Astrocyte (in vitro differentiated cells and primary cell): Measurements from ENCODE around the gene POLR2L. TPM values are rescaled to one million over a fixed set of nuclear protein-coding genes. Genes with fewer than 3 reads are reported as not detected.

Experiments used
- DNase-seq: peaks from one replicate; pipeline ENCODE4 v3.0.0-alpha.2; 2010; ENCODE audit warnings: low read depth
- FAIRE-seq: peaks from 2 replicates; lab custom pipeline; 2011; peaks lifted over from hg19 to GRCh38; lab: Jason Lieb, UNC
- H2AFZ ChIP-seq: 2 replicates; pipeline ENCODE4 v1.6.0; 2012; ENCODE audit warnings: low read depth, low read length, inconsistent platforms
- H3K27ac ChIP-seq: 2 replicates; pipeline ENCODE4 v1.5.1; 2011; ENCODE audit warnings: low read depth, low read length, inconsistent platforms
- H3K27me3 ChIP-seq: 2 replicates; pipeline ENCODE4 v1.6.0; 2011; ENCODE audit warnings: low read length, inconsistent platforms; ENCODE audit not compliant: insufficient read depth
- H3K36me3 ChIP-seq: 2 replicates; pipeline ENCODE4 v1.5.1; 2011; ENCODE audit warnings: low read length, inconsistent platforms; ENCODE audit not compliant: insufficient read depth
- H3K4me1 ChIP-seq: 2 replicates; pipeline ENCODE4 v1.5.1; 2011; ENCODE audit warnings: low read length, inconsistent platforms; ENCODE audit not compliant: insufficient read depth
- H3K4me2 ChIP-seq: 2 replicates; pipeline ENCODE4 v1.6.0; 2012; ENCODE audit warnings: low read length, inconsistent platforms
- H3K4me3 ChIP-seq: 2 replicates; pipeline ENCODE4 v1.5.1; 2011; ENCODE audit warnings: low read depth, mild to moderate bottlenecking, low read length, inconsistent platforms; ENCODE audit not compliant: insufficient read depth
- H3K79me2 ChIP-seq: 2 replicates; pipeline ENCODE4 v1.6.0; 2012; ENCODE audit warnings: mild to moderate bottlenecking, low read length, inconsistent platforms; ENCODE audit not compliant: insufficient read depth
- H3K9ac ChIP-seq: 2 replicates; pipeline ENCODE4 v1.6.0; 2012; ENCODE audit warnings: mild to moderate bottlenecking, low read length, inconsistent platforms
- H3K9me3 ChIP-seq: 2 replicates; pipeline ENCODE4 v1.5.1; 2012; ENCODE audit warnings: low read depth, mild to moderate bottlenecking, low read length, inconsistent platforms; ENCODE audit not compliant: insufficient read depth
- H4K20me1 ChIP-seq: 2 replicates; pipeline ENCODE4 v1.6.0; 2012; ENCODE audit warnings: low read length, inconsistent platforms; ENCODE audit not compliant: insufficient read depth
- H3K27ac Mint-ChIP-seq: one replicate; pipeline ENCODE4 v1.8.0; 2021; ENCODE audit warnings: mild to moderate bottlenecking, mixed read lengths; ENCODE audit not compliant: unreplicated experiment
- H3K27me3 Mint-ChIP-seq: one replicate; pipeline ENCODE4 v1.8.0; 2021; ENCODE audit warnings: low read depth, mixed read lengths; ENCODE audit not compliant: unreplicated experiment
- H3K36me3 Mint-ChIP-seq: one replicate; pipeline ENCODE4 v1.8.0; 2021; ENCODE audit warnings: low read depth, mixed read lengths; ENCODE audit not compliant: unreplicated experiment
- H3K4me1 Mint-ChIP-seq: one replicate; pipeline ENCODE4 v1.8.0; 2021; ENCODE audit warnings: low read depth, mixed read lengths; ENCODE audit not compliant: unreplicated experiment
- H3K4me3 Mint-ChIP-seq: one replicate; pipeline ENCODE4 v1.8.0; 2021; ENCODE audit warnings: mild to moderate bottlenecking, moderate library complexity, mixed read lengths; ENCODE audit not compliant: unreplicated experiment
- H3K9me3 Mint-ChIP-seq: one replicate; pipeline ENCODE4 v1.8.0; 2021; ENCODE audit warnings: mild to moderate bottlenecking, mixed read lengths; ENCODE audit not compliant: unreplicated experiment
- EZH2 ChIP-seq: IDR thresholded peaks from 2 replicates; pipeline ENCODE4 v1.6.1; 2012; ENCODE audit warnings: mild to moderate bottlenecking, low read length, inconsistent platforms; ENCODE audit not compliant: insufficient read depth
- total RNA-seq: library from RNA; stranded (reverse); gene quantifications from 2 replicates; pipeline ENCODE4 v1.2.1, GENCODE V29; 2021
- TF ChIP-seq, protein P1 (sequence below): IDR thresholded peaks from 2 replicates; pipeline ENCODE4 v1.5.1; 2011; ENCODE audit warnings: low read depth, mild to moderate bottlenecking, inconsistent platforms, low read length, moderate library complexity; ENCODE audit not compliant: insufficient read depth

POLR2L gene
- total RNA-seq, 1 donor from 2014 or later = 212 TPM

DNA sequence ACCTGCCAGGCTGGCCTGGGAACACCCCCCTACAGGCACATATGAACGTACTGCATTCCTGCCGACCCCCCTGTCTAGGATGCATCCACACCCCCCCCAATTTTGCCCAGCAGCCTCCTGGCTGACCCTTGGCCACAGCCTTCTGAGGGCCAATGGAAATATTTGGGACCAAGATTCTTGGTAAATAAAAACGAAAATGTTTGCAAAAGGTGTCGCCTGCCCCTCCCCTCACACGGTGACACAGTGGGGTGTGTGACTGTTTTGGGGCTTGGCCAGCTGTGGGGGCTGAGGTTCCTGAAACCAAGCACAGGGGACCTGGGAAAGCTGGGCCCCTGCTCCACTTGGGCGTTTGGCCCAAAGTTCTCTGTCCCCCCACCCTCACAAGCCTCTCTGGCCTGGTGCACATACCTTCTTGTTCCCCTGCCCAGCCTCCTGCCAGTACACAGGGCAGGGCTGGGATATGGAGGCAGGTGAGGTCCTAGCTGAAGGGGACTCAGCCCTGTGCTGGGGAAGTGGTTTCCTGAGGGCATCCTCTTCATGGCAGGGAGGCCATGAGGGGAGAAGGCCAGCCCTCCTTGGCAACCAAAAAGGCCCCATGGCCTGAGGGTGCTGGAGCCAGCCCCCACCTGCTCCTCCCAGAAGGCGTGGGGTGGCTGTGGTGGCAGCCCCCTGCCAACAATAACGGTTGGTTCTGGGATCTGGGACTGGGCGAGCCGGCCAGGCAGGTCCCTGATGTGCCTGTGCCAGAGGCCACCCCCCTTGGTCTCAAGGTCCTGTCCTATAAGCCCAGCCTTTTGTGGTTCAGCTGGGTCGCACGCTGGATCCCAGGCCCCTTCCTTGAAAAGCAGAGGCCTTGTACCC, 16.7 kb downstream of the POLR2L start:
- Mint-ChIP-seq H3K27me3 (peaks cover 10% of the 10 kb centered on the region), H3K27ac (no peak overlapping the region), H3K36me3 (peaks cover 2% of the 10 kb centered on the region), H3K4me1 (peaks cover 9% of the 10 kb centered on the region), H3K4me3 (no peak overlapping the region), H3K9me3 (no peaks in the 10 kb centered on the region)
- H3K9me3 ChIP-seq = no peaks in the 10 kb centered on the region
- no peak for DNase-seq
- peaks cover 20% of the 10 kb centered on the region for H3K79me2 ChIP-seq
- peaks cover 34% of the 10 kb centered on the region for H3K4me1 ChIP-seq
- H3K4me2 ChIP-seq = no peak overlapping the region
- H3K27me3 ChIP-seq = no peaks in the 10 kb centered on the region
- no peak overlapping the region for H3K9ac ChIP-seq
- FAIRE-seq = no peak
- no peaks in the 10 kb centered on the region for H3K36me3 ChIP-seq
- H4K20me1 ChIP-seq = peaks cover 41% of the 10 kb centered on the region
- TF ChIP-seq, protein P1, sequence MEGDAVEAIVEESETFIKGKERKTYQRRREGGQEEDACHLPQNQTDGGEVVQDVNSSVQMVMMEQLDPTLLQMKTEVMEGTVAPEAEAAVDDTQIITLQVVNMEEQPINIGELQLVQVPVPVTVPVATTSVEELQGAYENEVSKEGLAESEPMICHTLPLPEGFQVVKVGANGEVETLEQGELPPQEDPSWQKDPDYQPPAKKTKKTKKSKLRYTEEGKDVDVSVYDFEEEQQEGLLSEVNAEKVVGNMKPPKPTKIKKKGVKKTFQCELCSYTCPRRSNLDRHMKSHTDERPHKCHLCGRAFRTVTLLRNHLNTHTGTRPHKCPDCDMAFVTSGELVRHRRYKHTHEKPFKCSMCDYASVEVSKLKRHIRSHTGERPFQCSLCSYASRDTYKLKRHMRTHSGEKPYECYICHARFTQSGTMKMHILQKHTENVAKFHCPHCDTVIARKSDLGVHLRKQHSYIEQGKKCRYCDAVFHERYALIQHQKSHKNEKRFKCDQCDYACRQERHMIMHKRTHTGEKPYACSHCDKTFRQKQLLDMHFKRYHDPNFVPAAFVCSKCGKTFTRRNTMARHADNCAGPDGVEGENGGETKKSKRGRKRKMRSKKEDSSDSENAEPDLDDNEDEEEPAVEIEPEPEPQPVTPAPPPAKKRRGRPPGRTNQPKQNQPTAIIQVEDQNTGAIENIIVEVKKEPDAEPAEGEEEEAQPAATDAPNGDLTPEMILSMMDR = no peak
- no peak for TF ChIP-seq EZH2
- H2AFZ ChIP-seq = no peak overlapping the region
- H3K27ac ChIP-seq = no peak overlapping the region
- no peak overlapping the region for H3K4me3 ChIP-seq

DNA sequence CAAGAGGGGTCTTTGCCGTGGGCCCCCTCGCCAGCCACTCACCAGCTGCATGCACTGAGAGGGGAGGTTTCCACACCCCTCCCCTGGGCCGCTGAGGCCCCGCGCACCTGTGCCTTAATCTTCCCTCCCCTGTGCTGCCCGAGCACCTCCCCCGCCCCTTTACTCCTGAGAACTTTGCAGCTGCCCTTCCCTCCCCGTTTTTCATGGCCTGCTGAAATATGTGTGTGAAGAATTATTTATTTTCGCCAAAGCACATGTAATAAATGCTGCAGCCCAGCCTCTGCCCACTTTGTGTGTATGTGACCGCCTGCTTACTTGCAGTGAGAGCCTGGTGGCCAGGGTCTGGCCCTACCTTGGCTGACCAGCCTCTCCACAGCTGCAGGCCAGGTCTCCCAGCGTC, 17.4 kb downstream of the POLR2L start:
- Histone ChIP-seq H3K9ac (no peak overlapping the region), H3K36me3 (no peaks in the 10 kb centered on the region), H4K20me1 (peaks cover 46% of the 10 kb centered on the region), H3K4me2 (no peak overlapping the region), H3K4me3 (no peak overlapping the region), H3K4me1 (peaks cover 34% of the 10 kb centered on the region), H3K79me2 (peaks cover 26% of the 10 kb centered on the region), H3K27ac (no peak overlapping the region), H3K9me3 (no peaks in the 10 kb centered on the region), H3K27me3 (no peaks in the 10 kb centered on the region), H2AFZ (no peak overlapping the region)
- Mint-ChIP-seq H3K27ac (no peak overlapping the region), H3K27me3 (peaks cover 10% of the 10 kb centered on the region), H3K9me3 (no peaks in the 10 kb centered on the region), H3K36me3 (peaks cover 2% of the 10 kb centered on the region), H3K4me3 (no peak overlapping the region), H3K4me1 (peaks cover 9% of the 10 kb centered on the region)
- DNase-seq (no peak), FAIRE-seq (no peak)
- TF ChIP-seq, protein P1 = no peak
- no peak for TF ChIP-seq EZH2
